HCT116 (cell line): ENCODE data around the gene LTB4R2. TPM values are rescaled to one million over a fixed set of nuclear protein-coding genes. Genes with fewer than 3 reads are reported as not detected.

Source experiments
- ATAC-seq: fragments of 200-7000 bp; cut with Tn5 transposase; 2 replicates; pipeline ENCODE4 v1.9.1; 2020; ENCODE audit warnings: mild to moderate bottlenecking, moderate library complexity
- BruUV-seq: library from RNA; stranded (reverse); fragments of 400-500 nt; replicated peaks from 2 replicates; lab custom pipeline; 2021; lab: Mats Ljungman, UMichigan
- CTCF ChIA-PET: fragments of 300-600 bp; sonication (Branson Sonifier 250); formaldehyde crosslinking; loops from one replicate; lab custom pipeline; 2021; ENCODE audit warnings: antibody characterized with exemption; lab: Charles Lee
- POLR2A ChIA-PET: fragments of 300-600, 350-600 bp; sonication (Branson Sonifier 250); formaldehyde crosslinking; loops from one replicate; lab custom pipeline; 2021; ENCODE audit warnings: antibody characterized with exemption; lab: Charles Lee
- RAD21 ChIA-PET, 2 experiments: fragments of 300-600 bp; sonication (Branson Sonifier 250); formaldehyde crosslinking; loops; one replicate each; lab custom pipeline; 2023; ENCODE audit warnings: low total read pairs in 2 of 2; ENCODE audit not compliant: uncharacterized antibody in 2 of 2, unreplicated experiment in 2 of 2, low non-redundant PET in 1 of 2; lab: Charles Lee
- DNase-seq: peaks from one replicate; pipeline ENCODE4 v3.0.0-alpha.2; 2010; ENCODE audit warnings: low read depth, low spot score
- H2AFZ ChIP-seq: fragments of 200-600 bp; shearing (Covaris generic), sonication (generic); 2 replicates; pipeline ENCODE4 v1.6.1; 2017; ENCODE audit warnings: low read depth, mixed run types, mixed read lengths, antibody characterized with exemption, low read length; ENCODE audit not compliant: poor library complexity, severe bottlenecking
- H3K27ac ChIP-seq: 2 replicates; pipeline ENCODE4 v1.5.1; 2012; ENCODE audit warnings: low read depth, low read length
- H3K27me3 ChIP-seq: fragments of 200-600 bp; sonication (generic); 2 replicates; pipeline ENCODE4 v1.6.1; 2016; ENCODE audit warnings: mixed run types, low read length, mixed read lengths; ENCODE audit not compliant: insufficient read depth
- H3K36me3 ChIP-seq, 2 experiments: fragments of 200-500 bp in 1 of 2; fragments of 200-600 bp in 1 of 2; sonication (Bioruptor generic) in 1 of 2; sonication (generic) in 1 of 2; 2 replicates each; pipeline versions ENCODE4 v1.5.1 to v1.6.1; 2014 to 2016; ENCODE audit warnings: low read length in 2 of 2, inconsistent platforms in 1 of 2, mixed read lengths in 1 of 2, mixed run types in 1 of 2; ENCODE audit not compliant: insufficient read depth in 2 of 2, control insufficient read depth in 1 of 2
- H3K4me1 ChIP-seq, 2 experiments: fragments of 200-600 bp in 1 of 2; sonication (generic) in 1 of 2; 2 replicates each; pipeline versions ENCODE4 v1.5.1 to v1.6.1; 2012 to 2017; ENCODE audit warnings: low read length in 2 of 2, inconsistent platforms in 1 of 2, mild to moderate bottlenecking in 1 of 2, mixed read lengths in 1 of 2, mixed run types in 1 of 2, moderate library complexity in 1 of 2; ENCODE audit not compliant: insufficient read depth in 2 of 2, control insufficient read depth in 1 of 2
- H3K4me2 ChIP-seq: fragments of 200-600 bp; sonication (generic); 2 replicates; pipeline ENCODE4 v1.6.1; 2017; ENCODE audit warnings: mixed run types, low read length, mixed read lengths
- H3K4me3 ChIP-seq, 2 experiments: fragments of 200-600 bp in 1 of 2; sonication (generic) in 1 of 2; replicated peaks in 1 of 2; 2 replicates each; pipeline ENCODE4 v1.5.1; 2011 to 2016; ENCODE audit warnings: low read length in 2 of 2, control low read depth in 1 of 2, low read depth in 1 of 2, mild to moderate bottlenecking in 1 of 2, mixed read lengths in 1 of 2, mixed run types in 1 of 2
- H3K79me2 ChIP-seq: fragments of 200-600 bp; sonication (generic); 2 replicates; pipeline ENCODE4 v1.6.1; 2017; ENCODE audit warnings: mild to moderate bottlenecking, mixed run types, low read length, moderate library complexity, mixed read lengths; ENCODE audit not compliant: insufficient read depth
- H3K9ac ChIP-seq: fragments of 200-600 bp; sonication (generic); 2 replicates; pipeline ENCODE4 v1.6.1; 2016; ENCODE audit warnings: low read length, mixed read lengths
- H3K9me2 ChIP-seq: fragments of 200-600 bp; sonication (generic), shearing (Covaris generic); 2 replicates; pipeline ENCODE4 v1.6.1; 2017; ENCODE audit warnings: mixed run types, mild to moderate bottlenecking, moderate library complexity; ENCODE audit not compliant: insufficient read depth
- H3K9me3 ChIP-seq, 2 experiments: fragments of 200-500 bp in 1 of 2; fragments of 200-600 bp in 1 of 2; sonication (Bioruptor generic) in 1 of 2; sonication (generic) in 1 of 2; 2 replicates each; pipeline ENCODE4 v1.6.1; 2014 to 2017; ENCODE audit warnings: low read length in 2 of 2, mixed read lengths in 2 of 2, inconsistent platforms in 1 of 2, low read depth in 1 of 2, mild to moderate bottlenecking in 1 of 2, mixed run types in 1 of 2, moderate library complexity in 1 of 2; ENCODE audit not compliant: control insufficient read depth in 1 of 2, insufficient read depth in 1 of 2
- H4K20me1 ChIP-seq: fragments of 200-600 bp; sonication (generic), shearing (Covaris generic); 2 replicates; pipeline ENCODE4 v1.6.1; 2017; ENCODE audit warnings: mixed run types, mild to moderate bottlenecking, moderate library complexity; ENCODE audit not compliant: insufficient read depth
- EGR1 ChIP-seq: IDR thresholded peaks from 2 replicates; pipeline ENCODE4 v1.6.1; 2012; ENCODE audit warnings: low read depth
- ELF1 ChIP-seq: IDR thresholded peaks from 2 replicates; pipeline ENCODE4 v1.6.1; 2012; ENCODE audit warnings: low read depth, borderline replicate concordance
- EZH2 ChIP-seq: fragments of 200-600 bp; sonication (generic); IDR thresholded peaks from 2 replicates; pipeline ENCODE4 v1.6.1; 2017; ENCODE audit warnings: antibody characterized with exemption, mixed run types
- POLR2A ChIP-seq: IDR thresholded peaks from 2 replicates; pipeline ENCODE4 v1.7.0; 2011; ENCODE audit warnings: borderline replicate concordance; ENCODE audit not compliant: insufficient read depth, insufficient read length; ENCODE audit errors: extremely low read depth
- REST ChIP-seq: IDR thresholded peaks from 2 replicates; pipeline ENCODE4 v1.6.1; 2012; ENCODE audit warnings: low read depth
- SRF ChIP-seq: IDR thresholded peaks from 2 replicates; pipeline ENCODE4 v1.6.1; 2012; ENCODE audit warnings: low read depth
- YY1 ChIP-seq: IDR thresholded peaks from 2 replicates; pipeline ENCODE4 v1.6.1; 2011; ENCODE audit warnings: low read length, low read depth, moderate library complexity, mild to moderate bottlenecking; ENCODE audit not compliant: insufficient replicate concordance; ENCODE audit errors: extremely low read depth
- ZFX ChIP-seq: fragments of 450-650 bp; IDR thresholded peaks from 2 replicates; pipeline ENCODE4 v1.6.1; 2017
- intact Hi-C: fragments of 100-400 bp; cut with micrococcal nuclease; formaldehyde crosslinking; loops from 2 replicates; pipeline ENCODE4 v1.10.0; 2022
- total RNA-seq: library from RNA; stranded (reverse); gene quantifications from one replicate; pipeline ENCODE4 v1.2.1, GENCODE V29; 2021; ENCODE audit not compliant: unreplicated experiment
- TF ChIP-seq, protein P1 (sequence below), 3 experiments: fragments of 200-600 bp in 1 of 3; sonication (generic) in 1 of 3; IDR thresholded peaks in 2 of 3; conservative IDR thresholded peaks in 1 of 3; 2 replicates each; pipeline ENCODE4 v1.5.1; 2012 to 2017; ENCODE audit warnings: low read depth in 2 of 3, low read length in 2 of 3, antibody characterized with exemption in 1 of 3, borderline replicate concordance in 1 of 3, control low read depth in 1 of 3, mild to moderate bottlenecking in 1 of 3, mixed read lengths in 1 of 3, mixed run types in 1 of 3, moderate library complexity in 1 of 3; ENCODE audit not compliant: insufficient read depth in 1 of 3
- TF ChIP-seq, protein P2 (sequence below): IDR thresholded peaks from 2 replicates; pipeline ENCODE4 v1.6.1; 2011; ENCODE audit warnings: mild to moderate bottlenecking, low read length, moderate library complexity; ENCODE audit not compliant: insufficient replicate concordance; ENCODE audit errors: extremely low read depth
- TF ChIP-seq, protein P3 (sequence below): IDR thresholded peaks from 2 replicates; pipeline ENCODE4 v1.6.1; 2012

LTB4R2 gene
- total RNA-seq, 1 experiment from 2014 or later, result 15.4 TPM

GRCh38 chr14:24337144-24337823 lies 27.3 kb downstream of the LTB4R2 start:
- no peak for ATAC-seq
- H3K27ac ChIP-seq, result no peak overlapping the region
- H4K20me1 ChIP-seq, result no peaks in the 10 kb centered on the region
- H3K9ac ChIP-seq, result no peak overlapping the region
- ChIA-PET RAD21 (no interaction called here), CTCF (interaction anchor here (1.1 to 1.2 kb wide), 2 partner anchors 94 to 105 kb away, joined by 3 to 6 read pairs; no protein-coding TSS in a partner anchor), POLR2A (no interaction called here)
- peaks cover 4 to 12% of the 10 kb centered on the region in 2 experiments for H3K4me1 ChIP-seq
- intact Hi-C loops, result no loop called here
- H3K79me2 ChIP-seq, result no peaks in the 10 kb centered on the region
- H2AFZ ChIP-seq, result no peak overlapping the region
- no peaks in the 10 kb centered on the region for H3K9me2 ChIP-seq
- no peak overlapping the region for H3K4me3 ChIP-seq
- H3K36me3 ChIP-seq, result no peaks in the 10 kb centered on the region
- no TSS peak for BruUV-seq
- H3K9me3 ChIP-seq, result no peaks in the 10 kb centered on the region
- no peak overlapping the region for H3K4me2 ChIP-seq
- H3K27me3 ChIP-seq, result no peaks in the 10 kb centered on the region
- DNase-seq, result no peak
- TF ChIP-seq EGR1, result no peak
- no peak for TF ChIP-seq ELF1
- TF ChIP-seq YY1, result no peak
- TF ChIP-seq, protein P1, sequence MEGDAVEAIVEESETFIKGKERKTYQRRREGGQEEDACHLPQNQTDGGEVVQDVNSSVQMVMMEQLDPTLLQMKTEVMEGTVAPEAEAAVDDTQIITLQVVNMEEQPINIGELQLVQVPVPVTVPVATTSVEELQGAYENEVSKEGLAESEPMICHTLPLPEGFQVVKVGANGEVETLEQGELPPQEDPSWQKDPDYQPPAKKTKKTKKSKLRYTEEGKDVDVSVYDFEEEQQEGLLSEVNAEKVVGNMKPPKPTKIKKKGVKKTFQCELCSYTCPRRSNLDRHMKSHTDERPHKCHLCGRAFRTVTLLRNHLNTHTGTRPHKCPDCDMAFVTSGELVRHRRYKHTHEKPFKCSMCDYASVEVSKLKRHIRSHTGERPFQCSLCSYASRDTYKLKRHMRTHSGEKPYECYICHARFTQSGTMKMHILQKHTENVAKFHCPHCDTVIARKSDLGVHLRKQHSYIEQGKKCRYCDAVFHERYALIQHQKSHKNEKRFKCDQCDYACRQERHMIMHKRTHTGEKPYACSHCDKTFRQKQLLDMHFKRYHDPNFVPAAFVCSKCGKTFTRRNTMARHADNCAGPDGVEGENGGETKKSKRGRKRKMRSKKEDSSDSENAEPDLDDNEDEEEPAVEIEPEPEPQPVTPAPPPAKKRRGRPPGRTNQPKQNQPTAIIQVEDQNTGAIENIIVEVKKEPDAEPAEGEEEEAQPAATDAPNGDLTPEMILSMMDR (IDR thresholded peaks at IDR 0.05 in 2 of 3, conservative IDR thresholded peaks at IDR 0.05 in 1 of 3; ENCODE audit: borderline replicate concordance in 1 of 3, insufficient read depth in 1 of 3, low read depth in 2 of 3, low read length in 2 of 3), result no peak
- no peak for TF ChIP-seq POLR2A
- TF ChIP-seq, protein P2, sequence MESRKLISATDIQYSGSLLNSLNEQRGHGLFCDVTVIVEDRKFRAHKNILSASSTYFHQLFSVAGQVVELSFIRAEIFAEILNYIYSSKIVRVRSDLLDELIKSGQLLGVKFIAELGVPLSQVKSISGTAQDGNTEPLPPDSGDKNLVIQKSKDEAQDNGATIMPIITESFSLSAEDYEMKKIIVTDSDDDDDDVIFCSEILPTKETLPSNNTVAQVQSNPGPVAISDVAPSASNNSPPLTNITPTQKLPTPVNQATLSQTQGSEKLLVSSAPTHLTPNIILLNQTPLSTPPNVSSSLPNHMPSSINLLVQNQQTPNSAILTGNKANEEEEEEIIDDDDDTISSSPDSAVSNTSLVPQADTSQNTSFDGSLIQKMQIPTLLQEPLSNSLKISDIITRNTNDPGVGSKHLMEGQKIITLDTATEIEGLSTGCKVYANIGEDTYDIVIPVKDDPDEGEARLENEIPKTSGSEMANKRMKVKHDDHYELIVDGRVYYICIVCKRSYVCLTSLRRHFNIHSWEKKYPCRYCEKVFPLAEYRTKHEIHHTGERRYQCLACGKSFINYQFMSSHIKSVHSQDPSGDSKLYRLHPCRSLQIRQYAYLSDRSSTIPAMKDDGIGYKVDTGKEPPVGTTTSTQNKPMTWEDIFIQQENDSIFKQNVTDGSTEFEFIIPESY, result no peak
- TF ChIP-seq ZFX, result no peak
- no peak for TF ChIP-seq SRF
- TF ChIP-seq, protein P3, sequence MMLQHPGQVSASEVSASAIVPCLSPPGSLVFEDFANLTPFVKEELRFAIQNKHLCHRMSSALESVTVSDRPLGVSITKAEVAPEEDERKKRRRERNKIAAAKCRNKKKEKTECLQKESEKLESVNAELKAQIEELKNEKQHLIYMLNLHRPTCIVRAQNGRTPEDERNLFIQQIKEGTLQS, result no peak
- no peak for TF ChIP-seq EZH2
- no peak for TF ChIP-seq REST
- TF ChIP-seq, all 23 proteins: peak for 0
